Stimulated activated CD8-positive, alpha-beta memory T cell treated with anti-CD3 and anti-CD28 coated beads, Interleukin-4, amount 100 ng/mL, for 1 hour (primary cell): Measurements from ENCODE around the gene INTS2.
"Not testable (repeated sequence)": the region's sequence is repeated elsewhere in the genome, so short reads cannot be mapped to it uniquely, and the experiment has no call there.

Source experiments
- DNase-seq, 2 donors: peaks; one replicate each; pipeline ENCODE4 v3.0.0-alpha.2; 2020; ENCODE audit warnings: low read depth in 2 of 2, low spot score in 1 of 2

INTS2 gene

GRCh38 chr17:61852857-61853256 is 74.9 kb downstream of the INTS2 start:
- no peak for DNase-seq

GRCh38 chr17:61849674-61850073 is 78.1 kb downstream of the INTS2 start:
- no peak for DNase-seq

GRCh38 chr17:61848896-61849295 is 78.9 kb downstream of the INTS2 start:
- DNase-seq, result no peak

- no peak for DNase-seq
Observed at GRCh38 chr17:61848247-61848646, 79.5 kb downstream of the INTS2 start.

GRCh38 chr17:61847659-61848058 is 80.1 kb downstream of the INTS2 start:
- no peak for DNase-seq

- DNase-seq, result no peak
Observed at GRCh38 chr17:61846761-61847375, 80.9 kb downstream of the INTS2 start.

GRCh38 chr17:61846088-61846487 is 81.7 kb downstream of the INTS2 start:
- DNase-seq, result no peak

- no peak for DNase-seq
Observed at GRCh38 chr17:61843435-61843834, 84.3 kb downstream of the INTS2 start.

GRCh38 chr17:61842899-61843298 is 84.9 kb downstream of the INTS2 start:
- no peak for DNase-seq

GRCh38 chr17:61839300-61839786 is 88.4 kb downstream of the INTS2 start:
- DNase-seq, result no peak

- peak in 1 of 2 donors; percentile 2 for DNase-seq
Observed at GRCh38 chr17:61837175-61838051, 90.4 kb downstream of the INTS2 start.

- no peak for DNase-seq
Observed at GRCh38 chr17:61836266-61837174, 91.3 kb downstream of the INTS2 start.

GRCh38 chr17:61835606-61836005 is 92.2 kb downstream of the INTS2 start:
- DNase-seq, result no peak

GRCh38 chr17:61834610-61835009 is 93.2 kb downstream of the INTS2 start:
- no peak for DNase-seq

- DNase-seq, result no peak
Observed at GRCh38 chr17:61833536-61834193, 94.1 kb downstream of the INTS2 start.

- no peak for DNase-seq
Observed at GRCh38 chr17:61832463-61832862, 95.3 kb downstream of the INTS2 start.

- no peak for DNase-seq
Observed at GRCh38 chr17:61831099-61831498, 96.7 kb downstream of the INTS2 start.

GRCh38 chr17:61828694-61829093 is 99.1 kb downstream of the INTS2 start:
- no peak for DNase-seq

- no peak for DNase-seq
Observed at GRCh38 chr17:61827649-61828395, 100.0 kb downstream of the INTS2 start.

- not testable (repeated sequence) for DNase-seq
Observed at GRCh38 chr17:61826866-61827265, 100.9 kb downstream of the INTS2 start.
